Measurements from ENCODE around the gene MRTFA. TPM values are rescaled to one million over a fixed set of nuclear protein-coding genes. Genes with fewer than 3 reads are reported as not detected.

The MRTFA gene
- total and polyA plus RNA-seq, 4 donors, result 7.5 to 22.0 (median 9.6) TPM

DNA sequence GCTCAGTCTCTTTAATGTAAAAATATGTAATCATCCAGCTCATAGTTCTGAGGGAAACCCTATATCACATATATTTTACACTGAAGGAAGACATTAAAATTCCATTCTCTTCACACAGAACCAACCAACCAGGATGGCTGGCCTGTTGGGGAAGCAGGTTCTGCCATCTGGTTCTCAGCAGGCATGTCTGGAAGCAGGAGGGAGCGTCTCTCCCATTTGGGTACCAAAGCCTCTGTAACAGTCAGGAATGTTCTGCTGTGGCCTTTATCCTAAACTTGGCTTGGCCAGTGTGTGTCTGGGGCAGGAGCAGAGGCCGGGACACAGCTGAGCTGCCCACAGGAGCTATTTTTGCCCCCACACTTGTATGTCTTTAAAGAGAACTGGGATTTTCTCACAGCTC lies 236.9 kb downstream of the MRTFA start:
- Histone ChIP-seq H3K9me3 (ENCODE audit: control insufficient read depth in 4 of 4, low read length in 3 of 4) (no peaks in the 10 kb centered on the region), H3K4me3 (ENCODE audit: low read depth in 1 of 3, low read length in 3 of 3) (no peak overlapping the region), H3K4me1 (ENCODE audit: control insufficient read depth in 4 of 4, insufficient read depth in 4 of 4, low read length in 3 of 4) (no peaks in the 10 kb centered on the region), H3K9ac (ENCODE audit: low read depth in 1 of 2, low read length in 2 of 2) (no peak overlapping the region), H3K36me3 (ENCODE audit: control insufficient read depth in 4 of 4, insufficient read depth in 3 of 4, low read depth in 1 of 4, low read length in 3 of 4) (peaks cover 0 to 17% (median 13%) of the 10 kb centered on the region in 4 donors), H3K27me3 (ENCODE audit: control insufficient read depth in 4 of 4, insufficient read depth in 4 of 4, low read length in 3 of 4) (no peaks in the 10 kb centered on the region), H3K27ac (ENCODE audit: low read depth in 1 of 2, low read length in 2 of 2) (peak overlapping the region in 1 of 2 donors; percentile 10)
- no peak for DNase-seq (ENCODE audit: low spot score)
- TF ChIP-seq GABPA (IDR thresholded peaks at IDR 0.05 in 1 of 2, conservative IDR thresholded peaks at IDR 0.05 in 1 of 2), result no peak
- no peak for TF ChIP-seq HNF4G (IDR thresholded peaks at IDR 0.05)
- TF ChIP-seq FOXA1 (IDR thresholded peaks at IDR 0.05), result no peak
- no peak for TF ChIP-seq HNF4A (conservative IDR thresholded peaks at IDR 0.05)
- TF ChIP-seq, protein P1, sequence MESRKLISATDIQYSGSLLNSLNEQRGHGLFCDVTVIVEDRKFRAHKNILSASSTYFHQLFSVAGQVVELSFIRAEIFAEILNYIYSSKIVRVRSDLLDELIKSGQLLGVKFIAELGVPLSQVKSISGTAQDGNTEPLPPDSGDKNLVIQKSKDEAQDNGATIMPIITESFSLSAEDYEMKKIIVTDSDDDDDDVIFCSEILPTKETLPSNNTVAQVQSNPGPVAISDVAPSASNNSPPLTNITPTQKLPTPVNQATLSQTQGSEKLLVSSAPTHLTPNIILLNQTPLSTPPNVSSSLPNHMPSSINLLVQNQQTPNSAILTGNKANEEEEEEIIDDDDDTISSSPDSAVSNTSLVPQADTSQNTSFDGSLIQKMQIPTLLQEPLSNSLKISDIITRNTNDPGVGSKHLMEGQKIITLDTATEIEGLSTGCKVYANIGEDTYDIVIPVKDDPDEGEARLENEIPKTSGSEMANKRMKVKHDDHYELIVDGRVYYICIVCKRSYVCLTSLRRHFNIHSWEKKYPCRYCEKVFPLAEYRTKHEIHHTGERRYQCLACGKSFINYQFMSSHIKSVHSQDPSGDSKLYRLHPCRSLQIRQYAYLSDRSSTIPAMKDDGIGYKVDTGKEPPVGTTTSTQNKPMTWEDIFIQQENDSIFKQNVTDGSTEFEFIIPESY (IDR thresholded peaks at IDR 0.05), result no peak
- no peak for TF ChIP-seq FOXA2 (IDR thresholded peaks at IDR 0.05)
- no peak for TF ChIP-seq EGR1 (IDR thresholded peaks at IDR 0.05; ENCODE audit: low read depth in 2 of 2)
- TF ChIP-seq, protein P2, sequence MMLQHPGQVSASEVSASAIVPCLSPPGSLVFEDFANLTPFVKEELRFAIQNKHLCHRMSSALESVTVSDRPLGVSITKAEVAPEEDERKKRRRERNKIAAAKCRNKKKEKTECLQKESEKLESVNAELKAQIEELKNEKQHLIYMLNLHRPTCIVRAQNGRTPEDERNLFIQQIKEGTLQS (IDR thresholded peaks at IDR 0.05), result no peak
- no peak for TF ChIP-seq YY1 (IDR thresholded peaks at IDR 0.05)
- TF ChIP-seq, protein P3, sequence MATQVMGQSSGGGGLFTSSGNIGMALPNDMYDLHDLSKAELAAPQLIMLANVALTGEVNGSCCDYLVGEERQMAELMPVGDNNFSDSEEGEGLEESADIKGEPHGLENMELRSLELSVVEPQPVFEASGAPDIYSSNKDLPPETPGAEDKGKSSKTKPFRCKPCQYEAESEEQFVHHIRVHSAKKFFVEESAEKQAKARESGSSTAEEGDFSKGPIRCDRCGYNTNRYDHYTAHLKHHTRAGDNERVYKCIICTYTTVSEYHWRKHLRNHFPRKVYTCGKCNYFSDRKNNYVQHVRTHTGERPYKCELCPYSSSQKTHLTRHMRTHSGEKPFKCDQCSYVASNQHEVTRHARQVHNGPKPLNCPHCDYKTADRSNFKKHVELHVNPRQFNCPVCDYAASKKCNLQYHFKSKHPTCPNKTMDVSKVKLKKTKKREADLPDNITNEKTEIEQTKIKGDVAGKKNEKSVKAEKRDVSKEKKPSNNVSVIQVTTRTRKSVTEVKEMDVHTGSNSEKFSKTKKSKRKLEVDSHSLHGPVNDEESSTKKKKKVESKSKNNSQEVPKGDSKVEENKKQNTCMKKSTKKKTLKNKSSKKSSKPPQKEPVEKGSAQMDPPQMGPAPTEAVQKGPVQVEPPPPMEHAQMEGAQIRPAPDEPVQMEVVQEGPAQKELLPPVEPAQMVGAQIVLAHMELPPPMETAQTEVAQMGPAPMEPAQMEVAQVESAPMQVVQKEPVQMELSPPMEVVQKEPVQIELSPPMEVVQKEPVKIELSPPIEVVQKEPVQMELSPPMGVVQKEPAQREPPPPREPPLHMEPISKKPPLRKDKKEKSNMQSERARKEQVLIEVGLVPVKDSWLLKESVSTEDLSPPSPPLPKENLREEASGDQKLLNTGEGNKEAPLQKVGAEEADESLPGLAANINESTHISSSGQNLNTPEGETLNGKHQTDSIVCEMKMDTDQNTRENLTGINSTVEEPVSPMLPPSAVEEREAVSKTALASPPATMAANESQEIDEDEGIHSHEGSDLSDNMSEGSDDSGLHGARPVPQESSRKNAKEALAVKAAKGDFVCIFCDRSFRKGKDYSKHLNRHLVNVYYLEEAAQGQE (IDR thresholded peaks at IDR 0.05), result no peak
- TF ChIP-seq, protein P4, sequence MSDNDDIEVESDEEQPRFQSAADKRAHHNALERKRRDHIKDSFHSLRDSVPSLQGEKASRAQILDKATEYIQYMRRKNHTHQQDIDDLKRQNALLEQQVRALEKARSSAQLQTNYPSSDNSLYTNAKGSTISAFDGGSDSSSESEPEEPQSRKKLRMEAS (IDR thresholded peaks at IDR 0.05), result no peak
- TF ChIP-seq SP1 (IDR thresholded peaks at IDR 0.05), result no peak
- TF ChIP-seq NR2F2 (IDR thresholded peaks at IDR 0.05), result no peak
- TF ChIP-seq RAD21 (IDR thresholded peaks at IDR 0.05), result no peak
- TF ChIP-seq, protein P5, sequence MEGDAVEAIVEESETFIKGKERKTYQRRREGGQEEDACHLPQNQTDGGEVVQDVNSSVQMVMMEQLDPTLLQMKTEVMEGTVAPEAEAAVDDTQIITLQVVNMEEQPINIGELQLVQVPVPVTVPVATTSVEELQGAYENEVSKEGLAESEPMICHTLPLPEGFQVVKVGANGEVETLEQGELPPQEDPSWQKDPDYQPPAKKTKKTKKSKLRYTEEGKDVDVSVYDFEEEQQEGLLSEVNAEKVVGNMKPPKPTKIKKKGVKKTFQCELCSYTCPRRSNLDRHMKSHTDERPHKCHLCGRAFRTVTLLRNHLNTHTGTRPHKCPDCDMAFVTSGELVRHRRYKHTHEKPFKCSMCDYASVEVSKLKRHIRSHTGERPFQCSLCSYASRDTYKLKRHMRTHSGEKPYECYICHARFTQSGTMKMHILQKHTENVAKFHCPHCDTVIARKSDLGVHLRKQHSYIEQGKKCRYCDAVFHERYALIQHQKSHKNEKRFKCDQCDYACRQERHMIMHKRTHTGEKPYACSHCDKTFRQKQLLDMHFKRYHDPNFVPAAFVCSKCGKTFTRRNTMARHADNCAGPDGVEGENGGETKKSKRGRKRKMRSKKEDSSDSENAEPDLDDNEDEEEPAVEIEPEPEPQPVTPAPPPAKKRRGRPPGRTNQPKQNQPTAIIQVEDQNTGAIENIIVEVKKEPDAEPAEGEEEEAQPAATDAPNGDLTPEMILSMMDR (IDR thresholded peaks at IDR 0.05; ENCODE audit: low read depth, low read length, missing input control), result no peak
- no peak for TF ChIP-seq JUND (IDR thresholded peaks at IDR 0.05)
- no peak for TF ChIP-seq RXRA (IDR thresholded peaks at IDR 0.05)
- TF ChIP-seq TAF1 (conservative IDR thresholded peaks at IDR 0.05), result no peak
- 95% methylated on average over 2 of the region's 2 CpGs for WGBS
